ENCODE data around the gene SIM2. TPM values are rescaled to one million over a fixed set of nuclear protein-coding genes. Genes with fewer than 3 reads are reported as not detected.
"Not testable (repeated sequence)": the region's sequence is repeated elsewhere in the genome, so short reads cannot be mapped to it uniquely, and the experiment has no call there.

Gene SIM2
- polyA plus RNA-seq, 1 donor from 2014 or later: not detected

DNA sequence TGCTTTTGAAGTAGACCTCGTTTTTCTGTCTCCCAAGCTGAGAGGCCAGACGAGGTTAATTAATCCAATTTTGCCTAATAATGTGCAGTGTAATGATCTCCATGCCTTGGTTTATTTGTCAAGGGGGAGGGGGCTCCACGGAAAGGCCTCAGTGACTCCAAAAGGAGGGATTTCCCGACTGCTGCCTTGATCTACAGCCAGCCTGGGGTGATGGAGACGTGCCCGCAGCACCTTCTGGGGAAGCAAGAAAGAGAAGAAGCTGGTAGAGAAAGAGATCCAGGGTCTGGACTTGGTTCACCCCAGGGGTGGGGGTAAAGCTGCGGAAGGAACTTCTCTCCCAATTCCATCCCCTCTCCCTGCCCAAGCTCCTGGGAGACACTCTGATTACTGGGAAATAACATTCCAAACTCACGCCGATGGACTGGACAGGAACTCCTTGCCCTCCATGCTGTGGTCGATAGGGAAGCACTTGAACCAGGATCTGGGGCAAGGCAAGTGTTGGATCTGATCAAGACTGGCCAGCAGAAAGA, 44.1 kb upstream of the SIM2 start:
- Histone ChIP-seq H3K27ac (ENCODE audit: low read length) (no peak overlapping the region), H3K9me3 (ENCODE audit: low read length) (no peaks in the 10 kb centered on the region), H3K27me3 (ENCODE audit: insufficient read depth, low read depth, low read length) (no peaks in the 10 kb centered on the region), H3K4me2 (ENCODE audit: low read length) (no peak overlapping the region), H4K20me1 (ENCODE audit: insufficient read depth) (no peaks in the 10 kb centered on the region), H3K9ac (ENCODE audit: low read length) (no peak overlapping the region), H3K36me3 (ENCODE audit: insufficient read depth, low read length) (no peaks in the 10 kb centered on the region), H3K4me3 (ENCODE audit: low read length) (no peak overlapping the region), H3F3A (ENCODE audit: insufficient read depth, low read length, poor library complexity, severe bottlenecking) (no peaks in the 10 kb centered on the region), H3K79me2 (replicated peaks; ENCODE audit: insufficient read depth, low read length) (no peaks in the 10 kb centered on the region), H3K9me2 (ENCODE audit: insufficient read depth, low read length) (no peaks in the 10 kb centered on the region), H2AFZ (ENCODE audit: low read depth, low read length) (no peak overlapping the region)
- TF ChIP-seq SMC3 (conservative IDR thresholded peaks at IDR 0.05; ENCODE audit: poor library complexity) (no peak), RAD21 (conservative IDR thresholded peaks at IDR 0.05) (no peak), CTCF (IDR thresholded peaks at IDR 0.05; ENCODE audit: poor library complexity, severe bottlenecking) (no peak), EP300 (conservative IDR thresholded peaks at IDR 0.05; ENCODE audit: poor library complexity, severe bottlenecking) (no peak), EZH2 (IDR thresholded peaks at IDR 0.05; ENCODE audit: borderline replicate concordance, insufficient read depth, low read length, poor library complexity, severe bottlenecking) (no peak), TAF1 (IDR thresholded peaks at IDR 0.05; ENCODE audit: low read depth) (no peak), REST (IDR thresholded peaks at IDR 0.05; ENCODE audit: borderline replicate concordance) (no peak), POLR2AphosphoS5 (IDR thresholded peaks at IDR 0.05) (no peak), MXI1 (conservative IDR thresholded peaks at IDR 0.05; ENCODE audit: poor library complexity, severe bottlenecking) (no peak)

DNA sequence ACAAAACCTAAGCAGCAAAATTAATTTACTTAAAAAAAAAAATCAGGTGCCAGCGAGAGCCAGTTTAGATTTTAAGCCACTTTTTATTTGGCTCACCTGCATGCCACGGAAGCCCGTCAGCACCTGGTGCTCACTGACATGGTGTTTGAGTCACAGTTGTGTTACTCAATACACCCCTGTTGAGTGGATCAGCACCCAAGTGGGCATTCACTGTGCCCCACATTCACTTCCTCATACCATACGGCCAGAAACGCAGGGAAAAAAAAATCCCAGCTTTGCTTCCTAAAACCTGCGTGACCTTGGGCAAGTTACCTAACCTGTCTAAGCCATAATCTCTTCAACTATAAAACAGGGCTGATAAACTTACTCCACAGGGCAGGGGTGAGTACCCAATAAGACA, 42.8 kb upstream of the SIM2 start:
- Histone ChIP-seq H3K9me3 (ENCODE audit: low read length) (no peaks in the 10 kb centered on the region), H3K27ac (ENCODE audit: low read length) (no peak overlapping the region), H3K4me3 (ENCODE audit: low read length) (no peak overlapping the region), H3K9me2 (ENCODE audit: insufficient read depth, low read length) (no peaks in the 10 kb centered on the region), H3K36me3 (ENCODE audit: insufficient read depth, low read length) (no peaks in the 10 kb centered on the region), H3F3A (ENCODE audit: insufficient read depth, low read length, poor library complexity, severe bottlenecking) (no peaks in the 10 kb centered on the region), H3K79me2 (replicated peaks; ENCODE audit: insufficient read depth, low read length) (no peaks in the 10 kb centered on the region), H3K4me2 (ENCODE audit: low read length) (no peak overlapping the region), H4K20me1 (ENCODE audit: insufficient read depth) (no peaks in the 10 kb centered on the region), H2AFZ (ENCODE audit: low read depth, low read length) (no peak overlapping the region), H3K9ac (ENCODE audit: low read length) (no peak overlapping the region), H3K27me3 (ENCODE audit: insufficient read depth, low read depth, low read length) (no peaks in the 10 kb centered on the region)
- no peak for TF ChIP-seq RAD21 (conservative IDR thresholded peaks at IDR 0.05)
- TF ChIP-seq EP300 (conservative IDR thresholded peaks at IDR 0.05; ENCODE audit: poor library complexity, severe bottlenecking): no peak
- TF ChIP-seq EZH2 (IDR thresholded peaks at IDR 0.05; ENCODE audit: borderline replicate concordance, insufficient read depth, low read length, poor library complexity, severe bottlenecking): no peak
- TF ChIP-seq MXI1 (conservative IDR thresholded peaks at IDR 0.05; ENCODE audit: poor library complexity, severe bottlenecking): no peak
- no peak for TF ChIP-seq POLR2AphosphoS5 (IDR thresholded peaks at IDR 0.05)
- no peak for TF ChIP-seq SMC3 (conservative IDR thresholded peaks at IDR 0.05; ENCODE audit: poor library complexity)
- TF ChIP-seq TAF1 (IDR thresholded peaks at IDR 0.05; ENCODE audit: low read depth): no peak
- TF ChIP-seq REST (IDR thresholded peaks at IDR 0.05; ENCODE audit: borderline replicate concordance): no peak
- TF ChIP-seq CTCF (IDR thresholded peaks at IDR 0.05; ENCODE audit: poor library complexity, severe bottlenecking): no peak

GRCh38 chr21:36657290-36657689, 41.6 kb upstream of the SIM2 start:
- H3K9ac ChIP-seq (ENCODE audit: low read length); H3K36me3 ChIP-seq (ENCODE audit: insufficient read depth, low read length); H3K9me3 ChIP-seq (ENCODE audit: low read length); H2AFZ ChIP-seq (ENCODE audit: low read depth, low read length); H3K27ac ChIP-seq (ENCODE audit: low read length); H3F3A ChIP-seq (ENCODE audit: insufficient read depth, low read length, poor library complexity, severe bottlenecking); H3K4me2 ChIP-seq (ENCODE audit: low read length); H3K79me2 ChIP-seq (replicated peaks; ENCODE audit: insufficient read depth, low read length); H3K27me3 ChIP-seq (ENCODE audit: insufficient read depth, low read depth, low read length); H3K9me2 ChIP-seq (ENCODE audit: insufficient read depth, low read length); H4K20me1 ChIP-seq (ENCODE audit: insufficient read depth); H3K4me3 ChIP-seq (ENCODE audit: low read length): not testable (repeated sequence)
